Left renal pelvis (tissue), 4 donors: ENCODE results near the gene MED26. TPM values are rescaled to one million over a fixed set of nuclear protein-coding genes. Genes with fewer than 3 reads are reported as not detected.
"Not testable (repeated sequence)": the region's sequence is repeated elsewhere in the genome, so short reads cannot be mapped to it uniquely, and the experiment has no call there.

Source experiments
- DNase-seq, 4 donors: peaks; one replicate each; pipeline ENCODE4 v3.0.0-alpha.2; 2013; ENCODE audit warnings: low read depth in 4 of 4, low spot score in 3 of 4
- polyA plus RNA-seq, 4 donors: library from polyadenylated mRNA; unstranded; fragments of 120-200 nt; gene quantifications; one replicate each; pipeline ENCODE4 v1.2.1, GENCODE V29; 2013; ENCODE audit not compliant: insufficient read length in 4 of 4

Gene MED26
- polyA plus RNA-seq, 4 donors, result 6.4 to 8.2 (median 7.0) TPM

- DNase-seq, result no peak
Observed at GRCh38 chr19:16577531-16577985, 50.4 kb downstream of the MED26 start.

GRCh38 chr19:16576690-16577530 lies 51.1 kb downstream of the MED26 start:
- DNase-seq, result no peak

- no peak for DNase-seq
Observed at GRCh38 chr19:16575861-16576689, 51.9 kb downstream of the MED26 start.

GRCh38 chr19:16575282-16575681 lies 52.7 kb downstream of the MED26 start:
- DNase-seq, result no peak

GRCh38 chr19:16573925-16574324 lies 54.1 kb downstream of the MED26 start:
- DNase-seq, result no peak

GRCh38 chr19:16573296-16573695 lies 54.7 kb downstream of the MED26 start:
- no peak for DNase-seq

- DNase-seq, result peak; percentile 82 to 93 (median 90)
Observed at GRCh38 chr19:16572332-16573211, 55.4 kb downstream of the MED26 start, which contains the start of gene SLC35E1. TSS of gene SLC35E1 (minus strand) at chr19:16572415. CDS start at chr19:16572364, 51 bp downstream.

GRCh38 chr19:16571822-16572331 lies 56.1 kb downstream of the MED26 start:
- no peak for DNase-seq

GRCh38 chr19:16571283-16571682 lies 56.7 kb downstream of the MED26 start:
- no peak for DNase-seq

- no peak for DNase-seq
Observed at GRCh38 chr19:16569609-16570320, 58.2 kb downstream of the MED26 start.

- no peak for DNase-seq
Observed at GRCh38 chr19:16566702-16567101, 61.3 kb downstream of the MED26 start.

GRCh38 chr19:16566161-16566560 lies 61.8 kb downstream of the MED26 start:
- DNase-seq, result no peak

- no peak for DNase-seq
Observed at GRCh38 chr19:16564842-16565241, 63.2 kb downstream of the MED26 start.

- DNase-seq, result no peak
Observed at GRCh38 chr19:16562608-16563025, 65.4 kb downstream of the MED26 start.

GRCh38 chr19:16561382-16561781 lies 66.6 kb downstream of the MED26 start:
- DNase-seq, result no peak

- DNase-seq, result no peak
Observed at GRCh38 chr19:16559780-16560276, 68.2 kb downstream of the MED26 start.

- DNase-seq, result no peak
Observed at GRCh38 chr19:16554776-16555175, 73.2 kb downstream of the MED26 start.

GRCh38 chr19:16551902-16552301 lies 76.1 kb downstream of the MED26 start:
- DNase-seq, result not testable (repeated sequence)

- DNase-seq, result no peak
Observed at GRCh38 chr19:16548956-16549355, 79.0 kb downstream of the MED26 start.
